HepG2 (cell line): ENCODE results near the gene DNMT3L. TPM values are rescaled to one million over a fixed set of nuclear protein-coding genes. Genes with fewer than 3 reads are reported as not detected.

Source experiments
- ATAC-seq: fragments of 200-7000 bp; cut with Tn5 transposase; 3 replicates; pipeline ENCODE4 v1.9.1; 2020; ENCODE audit warnings: mild to moderate bottlenecking, moderate library complexity
- BruUV-seq: library from RNA; stranded (reverse); fragments of 400-500 nt; replicated peaks from 2 replicates; lab custom pipeline; 2021; lab: Mats Ljungman, UMichigan
- CTCF ChIA-PET: fragments of 300-600 bp; formaldehyde crosslinking; extraction: SDS; loops from one replicate; lab custom pipeline; 2021; ENCODE audit warnings: low total read pairs, inconsistent platforms, low intra/inter-chr PET ratio; lab: Yijun Ruan, JAX
- POLR2A ChIA-PET: fragments of 350-600 bp; sonication (Branson Sonifier 250); formaldehyde crosslinking; loops from one replicate; lab custom pipeline; 2020; ENCODE audit warnings: antibody characterized with exemption, inconsistent platforms; lab: Yijun Ruan, JAX
- DNase-seq: peaks from one replicate; pipeline ENCODE4 v3.0.0-alpha.2; 2015; ENCODE audit warnings: low spot score
- FAIRE-seq: peaks from 3 replicates; lab custom pipeline; 2011; peaks lifted over from hg19 to GRCh38; lab: Jason Lieb, UNC
- H2AFZ ChIP-seq: one replicate; pipeline ENCODE4 v1.6.1; 2011; ENCODE audit warnings: low read length, inconsistent platforms
- H3K27ac ChIP-seq: fragments of 300-600 bp; 3 replicates; pipeline ENCODE4 v1.8.0; 2011; ENCODE audit warnings: mixed run types, mild to moderate bottlenecking, mixed read lengths, low read length, inconsistent platforms; ENCODE audit not compliant: insufficient read depth; ENCODE audit errors: extremely low read length
- H3K27me3 ChIP-seq, 2 experiments: fragments of 200-600 bp in 1 of 2; 2 replicates in 1 of 2; 3 replicates in 1 of 2; pipeline versions ENCODE4 v1.6.0 to v1.8.0; 2011; ENCODE audit warnings: low read length in 2 of 2, mild to moderate bottlenecking in 2 of 2, moderate library complexity in 2 of 2, inconsistent platforms in 1 of 2; ENCODE audit not compliant: insufficient read depth in 2 of 2, control insufficient read depth in 1 of 2
- H3K36me3 ChIP-seq, 2 experiments: fragments of 200-600 bp in 1 of 2; replicated peaks in 1 of 2; 2 replicates in 1 of 2; 3 replicates in 1 of 2; pipeline versions ENCODE4 v1.5.1 to v1.8.0; 2011; ENCODE audit warnings: low read length in 2 of 2, inconsistent platforms in 1 of 2; ENCODE audit not compliant: insufficient read depth in 2 of 2, control insufficient read depth in 1 of 2
- H3K4me1 ChIP-seq: 2 replicates; pipeline ENCODE4 v1.5.1; 2012; ENCODE audit warnings: low read length, inconsistent platforms; ENCODE audit not compliant: insufficient read depth
- H3K4me2 ChIP-seq: 2 replicates; pipeline ENCODE4 v1.6.0; 2011; ENCODE audit warnings: low read depth, low read length, inconsistent platforms
- H3K4me3 ChIP-seq, 3 experiments: fragments of 200-600 bp in 1 of 3; sonication (generic), shearing (Covaris generic) in 1 of 3; replicated peaks in 1 of 3; 2 replicates each; pipeline ENCODE4 v1.5.1; 2011 to 2016; ENCODE audit warnings: low read length in 3 of 3, inconsistent platforms in 2 of 3, low read depth in 2 of 3, mild to moderate bottlenecking in 2 of 3, control low read depth in 1 of 3, mixed read lengths in 1 of 3; ENCODE audit not compliant: insufficient read depth in 1 of 3
- H3K79me2 ChIP-seq: one replicate; pipeline ENCODE4 v1.6.1; 2011; ENCODE audit warnings: low read length, inconsistent platforms; ENCODE audit not compliant: insufficient read depth
- H3K9ac ChIP-seq: 2 replicates; pipeline ENCODE4 v1.6.0; 2011; ENCODE audit warnings: mild to moderate bottlenecking, low read depth, low read length, inconsistent platforms; ENCODE audit not compliant: insufficient read depth
- H3K9me3 ChIP-seq: 2 replicates; pipeline ENCODE4 v1.5.1; 2012; ENCODE audit warnings: mild to moderate bottlenecking, low read length
- H4K20me1 ChIP-seq: 2 replicates; pipeline ENCODE4 v1.6.0; 2011; ENCODE audit warnings: inconsistent platforms, mild to moderate bottlenecking, low read length, moderate library complexity; ENCODE audit not compliant: insufficient read depth
- AKNA ChIP-seq: sonication (generic); formaldehyde crosslinking; IDR thresholded peaks from 2 replicates; pipeline ENCODE4 v1.4.0; 2020; ENCODE audit warnings: missing genetic modification reagents, borderline replicate concordance
- ATF7 ChIP-seq, 2 experiments: fragments of 450-650 bp in 1 of 2; sonication (generic) in 1 of 2; formaldehyde crosslinking in 1 of 2; IDR thresholded peaks; 2 replicates each; pipeline versions ENCODE4 v1.4.0 to v1.6.1; 2016 to 2020; ENCODE audit warnings: antibody characterized with exemption in 1 of 2, mild to moderate bottlenecking in 1 of 2, missing genetic modification reagents in 1 of 2
- EZH2 ChIP-seq: conservative IDR thresholded peaks from 2 replicates; pipeline ENCODE4 v1.6.1; 2012; ENCODE audit warnings: mild to moderate bottlenecking, low read depth, low read length, moderate library complexity
- HNRNPUL1 ChIP-seq: fragments of 200-400 bp; formaldehyde crosslinking; IDR thresholded peaks from 2 replicates; pipeline ENCODE4 v1.6.1; 2017; ENCODE audit warnings: low read depth, mild to moderate bottlenecking, low read length, moderate library complexity
- JARID2 ChIP-seq: sonication (generic); formaldehyde crosslinking; IDR thresholded peaks from 2 replicates; pipeline ENCODE4 v1.8.1; 2023; ENCODE audit warnings: missing genetic modification reagents, inconsistent platforms; ENCODE audit not compliant: insufficient replicate concordance
- MIXL1 ChIP-seq: IDR thresholded peaks from 2 replicates; pipeline ENCODE4 v1.6.1; 2016
- RBFOX2 ChIP-seq: fragments of 200-400 bp; formaldehyde crosslinking; IDR thresholded peaks from 2 replicates; pipeline ENCODE4 v1.6.1; 2017; ENCODE audit warnings: low read depth, mild to moderate bottlenecking, low read length
- ZNF432 ChIP-seq: sonication (generic); formaldehyde crosslinking; IDR thresholded peaks from 2 replicates; pipeline ENCODE4 v1.5.0; 2020; ENCODE audit warnings: missing genetic modification reagents, mild to moderate bottlenecking, borderline replicate concordance
- ZNF503 ChIP-seq: sonication (generic); formaldehyde crosslinking; IDR thresholded peaks from 2 replicates; pipeline ENCODE4 v1.4.0; 2020; ENCODE audit warnings: missing genetic modification reagents
- ZNF724P ChIP-seq: sonication (generic); formaldehyde crosslinking; IDR thresholded peaks from 2 replicates; pipeline ENCODE4 v1.8.0; 2022; ENCODE audit warnings: missing genetic modification reagents, borderline replicate concordance
- WGBS: methylation state at CpG from one replicate; pipeline ENCODE4 v1.1.6; 2017; ENCODE audit warnings: low lambda C conversion rate; 5-methylcytosine and 5-hydroxymethylcytosine counted together
- in situ Hi-C: cut with HindIII; loops from 2 replicates; pipeline ENCODE4 v1.10.0; 2017; ENCODE audit warnings: low pct_unique_long_range_greater_than_20kb; ENCODE audit not compliant: extremely low pct_ligation_motif_present
- intact Hi-C: fragments of 100-400 bp; cut with micrococcal nuclease; formaldehyde crosslinking; loops from one replicate; pipeline ENCODE4 v1.10.0; 2022; ENCODE audit not compliant: unreplicated experiment
- polyA plus RNA-seq, 8 experiments: library from polyadenylated mRNA; depleted of rRNA in 3 of 8; stranded (reverse) in 7 of 8; unstranded in 1 of 8; fragments of >200 nt; fragmentation: Illumina TruSeq in 4 of 8; extraction: Trizol in 4 of 8; gene quantifications; 2 replicates each; pipeline versions ENCODE4 v1.2.1 to v1.2.3, GENCODE V29; 2011 to 2016; ENCODE audit warnings: low read depth in 4 of 8, missing spikeins in 1 of 8, mixed read lengths in 1 of 8; ENCODE audit not compliant: insufficient read depth in 1 of 8
- total RNA-seq, 5 experiments: library from RNA; depleted of rRNA; stranded (reverse); fragments of >200 nt; fragmentation: Illumina TruSeq; extraction: Trizol; gene quantifications; 2 replicates each; pipeline ENCODE4 v1.2.3, GENCODE V29; 2016; ENCODE audit warnings: low read depth in 1 of 5

The DNMT3L gene
- total and polyA plus RNA-seq, 2 of the 13 experiments (the other 11 are each of a cell fraction or from before 2014, with no cell fraction given) = 0.75 to 1.7 TPM

GRCh38 chr21:44306936-44307704, 45.4 kb upstream of the DNMT3L start:
- no TSS peak for BruUV-seq
- CTCF ChIA-PET = no interaction called here
- no peaks in the 10 kb centered on the region for H3K9me3 ChIP-seq
- TF ChIP-seq ZNF432 (CRISPR knock-in tag) (no peak), EZH2 (no peak), JARID2 (CRISPR knock-in tag) (no peak), RBFOX2 (peak; percentile 36; the same call in 1 of the 2 replicates)
- TF ChIP-seq, all 625 proteins: peak for 1
- in situ Hi-C loops = no loop called here
- Histone ChIP-seq H2AFZ (no peak overlapping the region), H3K36me3 (peaks cover 18 to 46% of the 10 kb centered on the region in 2 experiments; a peak in 4 of 5 replicates), H3K4me3 (no peak overlapping the region), H3K27me3 (no peaks in the 10 kb centered on the region), H3K79me2 (peaks cover 16% of the 10 kb centered on the region), H3K4me1 (peaks cover 36% of the 10 kb centered on the region), H3K9ac (no peak overlapping the region), H3K4me2 (no peak overlapping the region), H3K27ac (no peak overlapping the region), H4K20me1 (peaks cover 13% of the 10 kb centered on the region; the same call in 1 of the 2 replicates)
- ATAC-seq (no peak), DNase-seq (no peak), FAIRE-seq (no peak)
- intact Hi-C loops = loop anchor here (10.0 kb wide), 1 partner anchor 178 kb away; no protein-coding TSS in a partner anchor
- 94% methylated on average over 11 of the region's 21 CpGs for WGBS
- POLR2A ChIA-PET = no interaction called here

- no peaks in the 10 kb centered on the region for H3K27me3 ChIP-seq
- H3K4me1 ChIP-seq = peaks cover 48% of the 10 kb centered on the region
- FAIRE-seq (no peak), ATAC-seq (no peak), DNase-seq (no peak)
- CTCF ChIA-PET = no interaction called here
- H3K4me3 ChIP-seq = no peak overlapping the region
- H3K27ac ChIP-seq = no peak overlapping the region
- no peak overlapping the region for H3K9ac ChIP-seq
- BruUV-seq = no TSS peak
- in situ Hi-C loops (no loop called here), intact Hi-C loops (loop anchor here (10.0 kb wide), 1 partner anchor 179 kb away; no protein-coding TSS in a partner anchor)
- peaks cover 19% of the 10 kb centered on the region; the same call in 1 of the 2 replicates for H4K20me1 ChIP-seq
- no peak overlapping the region for H2AFZ ChIP-seq
- no peaks in the 10 kb centered on the region for H3K9me3 ChIP-seq
- POLR2A ChIA-PET = no interaction called here
- no peak overlapping the region for H3K4me2 ChIP-seq
- WGBS = 98% methylated on average over 5 of the region's 9 CpGs
- peaks cover 29% of the 10 kb centered on the region for H3K79me2 ChIP-seq
- H3K36me3 ChIP-seq = peaks cover 8 to 33% of the 10 kb centered on the region in 2 experiments; a peak in 4 of 5 replicates
- TF ChIP-seq ZNF503 (CRISPR knock-in tag) (no peak), ZNF724P (CRISPR knock-in tag) (no peak), MIXL1 (CRISPR knock-in tag) (no peak), AKNA (CRISPR knock-in tag) (no peak), ATF7 (IDR thresholded peaks at IDR 0.05) (no peak), ATF7 (CRISPR knock-in tag; IDR thresholded peaks at IDR 0.05) (no peak), HNRNPUL1 (no peak)
These were observed 44.0 kb upstream of the DNMT3L start for GRCh38 chr21:44305691-44306090.
